Measurements from ENCODE around the gene SMAD3. TPM values are rescaled to one million over a fixed set of nuclear protein-coding genes. Genes with fewer than 3 reads are reported as not detected.

Gene SMAD3
- total and polyA plus RNA-seq, 10 of the 15 experiments (the other 5 are each of a cell fraction or from before 2014, with no cell fraction given) = 5.6 to 43.2 (median 16.0) TPM

- 3% methylated on average over 4 of the region's 4 CpGs for WGBS (ENCODE audit: insufficient coverage, insufficient replicate concordance, low lambda C conversion rate, missing lambda C conversion rate)
- peak overlapping the region; percentile 65 for H3K4me3 ChIP-seq
- peak in 1 of 2 experiments; percentile 33; a peak in 1 of 4 replicates for TF ChIP-seq BHLHE40 (IDR thresholded peaks at IDR 0.05; ENCODE audit: borderline replicate concordance in 1 of 2, low read depth in 2 of 2, low read length in 1 of 2)
- no peak for TF ChIP-seq SREBF1 (IDR thresholded peaks at IDR 0.05; ENCODE audit: low read length)
- TF ChIP-seq WRNIP1 (IDR thresholded peaks at IDR 0.05; ENCODE audit: borderline replicate concordance, low read depth, low read length) = no peak
- TF ChIP-seq SMC3 (IDR thresholded peaks at IDR 0.05; ENCODE audit: borderline replicate concordance, low read length) = no peak
- TF ChIP-seq RUNX3 (IDR thresholded peaks at IDR 0.05; ENCODE audit: low read length) = peak; percentile 94
- no peak for TF ChIP-seq NFXL1 (IDR thresholded peaks at IDR 0.05; ENCODE audit: borderline replicate concordance)
- no peak for TF ChIP-seq NRF1 (conservative IDR thresholded peaks at IDR 0.05; ENCODE audit: low read depth, low read length)
- peak; percentile 84 for TF ChIP-seq MTA3 (IDR thresholded peaks at IDR 0.05; ENCODE audit: borderline replicate concordance, low read length)
- peak; percentile 96 for TF ChIP-seq JUNB (IDR thresholded peaks at IDR 0.05)
- TF ChIP-seq PAX5 (IDR thresholded peaks at IDR 0.05; ENCODE audit: borderline replicate concordance, low read depth, low read length) = peak; percentile 74; the same call in 1 of the 2 replicates
- TF ChIP-seq ZBED1 (IDR thresholded peaks at IDR 0.05; ENCODE audit: borderline replicate concordance) = peak; percentile 78
- 0 out of 2 replicates have a peak, but pooled peaks have one; percentile 15 for TF ChIP-seq YY1 (IDR thresholded peaks at IDR 0.05; ENCODE audit: low read depth, low read length)
- peak; percentile 80 for TF ChIP-seq ATF2 (IDR thresholded peaks at IDR 0.05; ENCODE audit: low read length)
- TF ChIP-seq NFYB (IDR thresholded peaks at IDR 0.05; ENCODE audit: insufficient read depth, low read depth, low read length) = 0 out of 2 replicates have a peak, but pooled peaks have one; percentile 5
- TF ChIP-seq, protein P1, sequence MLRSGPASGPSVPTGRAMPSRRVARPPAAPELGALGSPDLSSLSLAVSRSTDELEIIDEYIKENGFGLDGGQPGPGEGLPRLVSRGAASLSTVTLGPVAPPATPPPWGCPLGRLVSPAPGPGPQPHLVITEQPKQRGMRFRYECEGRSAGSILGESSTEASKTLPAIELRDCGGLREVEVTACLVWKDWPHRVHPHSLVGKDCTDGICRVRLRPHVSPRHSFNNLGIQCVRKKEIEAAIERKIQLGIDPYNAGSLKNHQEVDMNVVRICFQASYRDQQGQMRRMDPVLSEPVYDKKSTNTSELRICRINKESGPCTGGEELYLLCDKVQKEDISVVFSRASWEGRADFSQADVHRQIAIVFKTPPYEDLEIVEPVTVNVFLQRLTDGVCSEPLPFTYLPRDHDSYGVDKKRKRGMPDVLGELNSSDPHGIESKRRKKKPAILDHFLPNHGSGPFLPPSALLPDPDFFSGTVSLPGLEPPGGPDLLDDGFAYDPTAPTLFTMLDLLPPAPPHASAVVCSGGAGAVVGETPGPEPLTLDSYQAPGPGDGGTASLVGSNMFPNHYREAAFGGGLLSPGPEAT (IDR thresholded peaks at IDR 0.05; ENCODE audit: low read depth) = 0 out of 2 replicates have a peak, but pooled peaks have one; percentile 30
- TF ChIP-seq NR2F1 (conservative IDR thresholded peaks at IDR 0.05) = peak; percentile 73; the same call in 1 of the 2 replicates
- 0 out of 3 replicates have a peak, but pooled peaks of 1 of the 2 experiments have one; percentile 45 for TF ChIP-seq EGR1 (IDR thresholded peaks at IDR 0.05; ENCODE audit: borderline replicate concordance in 1 of 2, low read depth in 2 of 2, low read length in 2 of 2)
- no peak for TF ChIP-seq NR2C2 (IDR thresholded peaks at IDR 0.05; ENCODE audit: borderline replicate concordance, control insufficient read depth, insufficient read length, low read depth)
- TF ChIP-seq TCF12 (IDR thresholded peaks at IDR 0.05; ENCODE audit: low read depth, low read length) = 0 out of 2 replicates have a peak, but pooled peaks have one; percentile 35
- peak; percentile 83 for TF ChIP-seq CREM (IDR thresholded peaks at IDR 0.05; ENCODE audit: low read depth)
- peak; percentile 33; the same call in 1 of the 2 replicates for TF ChIP-seq SPI1 (IDR thresholded peaks at IDR 0.05; ENCODE audit: borderline replicate concordance, insufficient read depth, low read depth, low read length)
- peak; percentile 54; the same call in 1 of the 2 replicates for TF ChIP-seq NBN (IDR thresholded peaks at IDR 0.05)
Observed at GRCh38 chr15:67241132-67241855, 175.9 kb downstream of the SMAD3 start.

More at GRCh38 chr15:67241132-67241855, 175.9 kb downstream of the SMAD3 start:
- ChIA-PET CTCF (interaction anchor here (0.8 to 4.3 kb wide), 20 partner anchors 8 to 295 kb away, joined by 3 to 69 read pairs (median 4); no protein-coding TSS in a partner anchor), SMC1A (ENCODE audit: uncharacterized antibody, unreplicated experiment) (interaction anchor here (0.8 to 2.8 kb wide), 25 partner anchors 9 to 295 kb away, joined by 3 to 28 read pairs (median 5); partner anchors contain the start of genes AAGAB and IQCH), RAD21 (ENCODE audit: unreplicated experiment) (interaction anchor here (0.9 to 2.8 kb wide), 10 partner anchors 15 to 295 kb away, joined by 3 to 21 read pairs (median 6); no protein-coding TSS in a partner anchor), POLR2A (no interaction called here)
- Histone ChIP-seq H3K27ac (ENCODE audit: control insufficient read depth, insufficient read depth) (peak overlapping the region; percentile 67), H4K20me1 (ENCODE audit: control insufficient read depth, insufficient read depth) (no peaks in the 10 kb centered on the region), H3K4me1 (ENCODE audit: control insufficient read depth, insufficient read depth, low read length) (peaks cover 30% of the 10 kb centered on the region), H2AFZ (ENCODE audit: control insufficient read depth, low read depth, low read length) (no peak overlapping the region), H3K9ac (ENCODE audit: control insufficient read depth, insufficient read depth, low read length) (peak overlapping the region; percentile 17; the same call in 1 of the 2 replicates), H3K27me3 (replicated peaks in 1 of 2; ENCODE audit: control insufficient read depth in 2 of 2, insufficient read depth in 2 of 2, low read length in 1 of 2) (no peaks in the 10 kb centered on the region), H3K4me2 (ENCODE audit: control insufficient read depth, insufficient read depth) (peak overlapping the region; percentile 69), H3K9me3 (replicated peaks; ENCODE audit: control insufficient read depth, insufficient read depth, low read length) (no peaks in the 10 kb centered on the region), H3K36me3 (ENCODE audit: control insufficient read depth in 2 of 2, insufficient read depth in 2 of 2, low read length in 1 of 2) (peaks cover 0 to 4% of the 10 kb centered on the region in 2 experiments; a peak in 1 of 4 replicates), H3K79me2 (ENCODE audit: control insufficient read depth, insufficient read depth, low read length) (peaks cover 31% of the 10 kb centered on the region)
- no TSS peak for BruUV-seq (replicated peaks)
- peak; percentile 80 for DNase-seq (ENCODE audit: low read depth, low spot score)
- peak; percentile 64 for FAIRE-seq
- ATAC-seq = peak; percentile 90
- in situ Hi-C loops (cut with MboI) (no loop called here), intact Hi-C loops (cut with micrococcal nuclease; ENCODE audit: unreplicated experiment) (loop anchor here (2.0 to 5.0 kb wide), 4 partner anchors 62 to 174 kb away; partner anchors contain the start of gene SMAD3)
